ENCODE results near the gene COG5. TPM values are rescaled to one million over a fixed set of nuclear protein-coding genes. Genes with fewer than 3 reads are reported as not detected.
"Not testable (repeated sequence)": the region's sequence is repeated elsewhere in the genome, so short reads cannot be mapped to it uniquely, and the experiment has no call there.

COG5 gene
- polyA plus RNA-seq, 3 donors = 8.8 to 11.1 (median 9.8) TPM

DNA sequence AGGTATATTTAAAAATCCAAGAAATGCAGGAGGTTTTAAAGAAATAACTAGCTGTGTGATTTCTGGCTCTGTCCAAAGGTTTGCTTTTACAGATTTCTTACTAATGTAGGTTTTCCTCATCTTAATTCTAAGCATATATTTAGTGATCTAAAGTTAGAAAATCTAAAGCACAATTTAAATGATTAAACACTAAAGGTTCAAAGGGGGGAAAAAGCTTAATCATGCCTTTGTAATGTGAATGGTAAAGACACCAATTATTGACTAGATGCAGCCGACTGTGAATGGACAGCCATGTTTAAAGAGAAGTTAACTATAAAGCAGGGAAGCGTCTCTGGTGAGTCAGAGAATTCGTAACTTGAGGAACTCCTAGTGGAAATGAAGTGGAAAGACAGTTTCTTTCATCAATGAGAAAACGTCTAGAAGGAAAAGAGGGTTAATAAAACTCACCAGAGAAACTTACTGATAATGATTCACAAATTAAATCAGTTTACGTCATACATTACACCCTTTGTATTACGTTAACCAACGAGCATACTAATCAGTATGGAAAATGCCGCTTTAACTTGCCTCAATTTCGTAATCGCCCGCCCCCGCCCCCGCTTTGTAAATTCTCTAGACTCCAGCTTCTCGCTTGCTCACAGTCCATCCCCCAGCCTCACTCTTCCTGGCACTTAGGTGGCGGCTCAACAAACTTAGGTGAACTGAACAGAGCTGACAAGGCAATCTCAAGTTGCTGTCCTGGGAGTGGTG, 396.1 kb downstream of the COG5 start:
- 0% methylated on average over 15 of the region's 15 CpGs for WGBS, 3 donors
- H3K27ac ChIP-seq (ENCODE audit: low read depth, low read length) = peak overlapping the region; percentile 17

DNA sequence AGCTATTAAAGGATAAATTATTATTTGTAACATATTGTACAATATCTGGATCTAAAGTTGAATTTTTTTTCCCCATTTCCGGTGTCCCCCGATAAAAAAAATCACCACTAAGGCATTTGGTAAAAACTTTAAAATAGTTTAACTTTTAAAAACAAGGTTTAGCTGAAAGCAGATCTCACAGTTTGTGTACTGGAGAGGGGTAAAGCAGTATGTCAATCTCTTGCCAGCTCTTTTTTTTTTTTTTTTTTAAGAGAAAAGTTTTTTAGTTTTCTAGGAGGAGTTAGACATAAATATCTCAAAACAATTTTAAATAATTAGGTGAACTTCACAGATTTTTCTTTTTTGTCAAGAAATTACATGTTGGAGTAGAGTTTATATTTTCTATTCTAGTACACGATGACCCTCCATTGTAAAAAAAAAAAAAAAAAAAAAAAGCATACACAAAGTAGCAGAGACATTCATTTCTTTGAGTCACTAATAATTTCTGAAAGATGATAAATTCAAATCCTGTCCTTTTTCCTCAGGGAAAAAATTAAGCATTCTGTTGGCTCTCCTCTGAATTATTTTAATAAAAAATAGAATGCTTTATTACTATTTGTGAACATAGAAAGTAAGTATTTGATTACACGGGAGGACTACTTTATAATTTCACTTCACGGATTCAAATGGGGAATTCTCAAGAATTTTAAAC, 396.8 kb downstream of the COG5 start:
- no peak overlapping the region for H3K27ac ChIP-seq (ENCODE audit: low read depth, low read length)
- 38 to 40% (median 40%) methylated on average over 5 of the region's 5 CpGs for WGBS, 3 donors

DNA sequence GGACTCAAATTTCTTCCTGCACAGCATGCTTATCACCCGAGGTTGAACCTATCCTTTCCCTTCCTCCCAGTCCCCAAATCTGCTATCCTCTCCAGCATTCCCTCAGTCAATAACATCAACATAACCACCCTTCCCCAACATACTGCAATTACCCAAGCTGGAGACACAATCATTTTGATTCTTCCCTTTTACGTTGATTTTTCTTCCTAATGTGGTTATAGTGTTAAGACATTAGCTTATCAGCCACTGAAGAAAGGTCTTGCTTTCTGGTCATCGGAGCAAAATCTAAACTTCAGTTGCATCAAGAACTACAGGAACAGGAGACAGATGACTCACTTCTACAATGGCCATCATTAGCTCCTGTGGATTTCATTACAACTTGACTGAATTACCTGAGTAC, 398.4 kb downstream of the COG5 start:
- WGBS, 3 donors = 71 to 79% (median 75%) methylated on average over 3 of the region's 3 CpGs

DNA sequence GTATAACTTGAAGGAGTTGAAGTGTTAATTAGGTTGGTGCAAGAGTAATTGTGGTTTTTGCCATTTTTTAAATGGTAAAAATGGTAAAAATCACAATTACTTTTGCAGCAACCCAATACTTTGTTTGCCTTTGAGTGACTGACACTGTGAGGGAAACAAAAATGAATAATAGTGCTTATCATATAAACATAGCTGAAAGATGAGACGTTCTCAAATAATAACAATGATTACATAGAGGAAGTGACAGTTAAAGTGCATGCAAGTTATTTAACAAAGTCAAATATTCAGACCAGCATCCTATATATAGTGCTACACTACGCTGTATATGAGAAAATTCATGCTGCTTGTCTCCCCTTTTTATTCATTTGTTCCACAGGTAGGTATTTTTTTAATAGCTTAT, 399.6 kb downstream of the COG5 start:
- H3K27ac ChIP-seq (ENCODE audit: low read depth, low read length) = no peak overlapping the region
- WGBS, 3 donors = 51 to 57% (median 54%) methylated on average over 2 of the region's 2 CpGs

More for the DNA sequence above, 398.4 kb downstream of the COG5 start:
- no peak overlapping the region for H3K27ac ChIP-seq (ENCODE audit: low read depth, low read length)

DNA sequence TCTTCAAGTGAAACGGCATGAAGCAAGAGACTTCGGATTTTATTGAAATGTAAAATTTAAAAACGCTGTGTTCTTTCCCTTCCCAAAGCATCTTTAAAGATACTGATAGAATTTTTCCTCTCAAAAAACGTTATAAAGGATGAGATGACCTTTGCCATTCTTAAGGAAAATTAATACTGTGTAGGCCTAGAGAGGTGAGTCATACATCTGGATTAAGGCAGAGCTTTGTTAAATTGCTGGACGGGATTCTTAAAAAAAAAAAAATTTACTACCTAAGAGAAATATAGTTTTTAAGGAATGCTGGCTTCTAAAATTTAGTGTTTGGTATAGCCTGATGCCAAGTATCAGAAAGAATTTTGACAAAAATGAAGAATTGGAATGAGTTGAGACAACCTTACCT, 401.2 kb downstream of the COG5 start:
- WGBS, 3 donors = 81 to 83% (median 83%) methylated on average over 5 of the region's 5 CpGs
- H3K27ac ChIP-seq (ENCODE audit: low read depth, low read length) = no peak overlapping the region

DNA sequence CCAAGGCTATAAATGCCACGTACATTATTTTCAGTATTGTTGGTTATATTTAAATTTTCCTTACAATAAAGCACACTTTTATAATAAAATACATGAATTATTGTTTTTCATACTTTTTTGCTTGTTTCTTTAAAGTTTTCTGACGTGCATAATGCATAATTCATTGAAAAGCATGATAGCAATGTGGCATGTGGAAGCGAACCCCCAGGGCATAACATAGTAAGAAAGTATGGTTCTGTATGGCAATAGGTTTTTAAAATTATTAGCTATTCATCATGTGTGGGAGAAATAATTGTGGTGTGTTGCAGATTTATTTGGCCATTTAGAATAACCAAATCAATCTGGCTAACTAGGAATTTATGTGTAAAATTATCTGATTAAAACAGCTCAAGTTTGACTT, 402.3 kb downstream of the COG5 start:
- no peak overlapping the region for H3K27ac ChIP-seq (ENCODE audit: low read depth, low read length)
- WGBS, 3 donors = 83 to 92% (median 85%) methylated on average over 3 of the region's 3 CpGs

DNA sequence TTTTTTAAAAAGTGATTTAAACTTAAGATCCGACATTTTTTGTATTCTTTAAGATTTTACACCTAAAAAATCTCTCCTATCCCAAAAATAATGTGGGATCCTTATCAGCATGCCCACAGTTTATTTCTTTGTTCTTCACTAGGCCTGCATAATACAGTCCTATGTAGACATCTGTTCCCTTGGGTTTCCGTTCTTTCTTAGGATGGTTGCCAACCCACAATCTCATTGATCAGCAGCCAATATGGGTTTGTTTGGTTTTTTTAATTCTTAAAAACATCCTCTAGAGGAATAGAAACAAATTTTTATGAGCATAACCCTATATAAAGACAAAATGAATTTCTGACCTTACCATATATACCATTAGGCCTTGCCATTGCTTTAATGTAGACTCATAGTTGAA, 403.3 kb downstream of the COG5 start:
- whole genome bisulfite sequencing, 3 donors = 60 to 76% (median 73%) methylated on average over 2 of the region's 2 CpGs
- no peak overlapping the region for H3K27ac ChIP-seq (ENCODE audit: low read depth, low read length)

DNA sequence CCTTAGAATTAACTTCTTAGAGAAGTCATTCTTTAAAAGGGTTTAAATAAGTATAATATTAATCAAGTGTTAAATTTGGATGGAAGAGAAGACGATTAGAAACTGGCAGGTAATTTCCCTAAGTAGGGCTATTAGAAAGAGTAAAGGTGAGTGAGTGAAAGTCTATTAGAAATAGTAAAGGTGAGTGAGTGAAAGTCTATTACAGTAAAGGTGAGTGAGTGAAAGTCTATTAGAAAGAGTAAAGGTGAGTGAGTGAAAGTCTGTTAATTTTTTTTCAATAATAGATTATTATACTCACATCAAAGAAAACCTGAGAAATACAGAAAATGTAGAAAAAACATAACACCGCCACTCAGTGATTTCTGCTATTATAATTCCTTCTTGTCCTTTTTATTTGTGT, 405.7 kb downstream of the COG5 start:
- 76 to 92% (median 86%) methylated on average over 2 of the region's 2 CpGs for WGBS, 3 donors
- H3K27ac ChIP-seq (ENCODE audit: low read depth, low read length) = no peak overlapping the region

DNA sequence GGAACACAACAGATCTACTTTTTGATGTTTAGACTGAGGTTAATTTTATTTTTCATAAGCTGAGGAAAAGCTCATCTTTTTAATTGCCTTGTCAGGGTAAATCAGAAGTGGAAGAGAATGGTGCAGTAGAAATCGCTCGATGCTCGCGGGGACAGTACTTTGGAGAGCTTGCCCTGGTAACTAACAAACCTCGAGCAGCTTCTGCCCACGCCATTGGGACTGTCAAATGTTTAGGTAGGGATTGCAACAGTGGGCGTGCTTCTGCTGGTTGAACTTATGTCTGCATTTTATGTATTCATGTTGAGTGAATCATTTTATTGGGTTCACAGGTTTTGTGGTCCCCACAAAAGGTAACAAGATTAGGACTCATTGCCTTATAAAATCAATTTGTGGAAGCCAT, 406.6 kb downstream of the COG5 start:
- no peak overlapping the region for H3K27ac ChIP-seq (ENCODE audit: low read depth, low read length)
- WGBS, 3 donors = 91 to 96% (median 93%) methylated on average over 7 of the region's 7 CpGs

DNA sequence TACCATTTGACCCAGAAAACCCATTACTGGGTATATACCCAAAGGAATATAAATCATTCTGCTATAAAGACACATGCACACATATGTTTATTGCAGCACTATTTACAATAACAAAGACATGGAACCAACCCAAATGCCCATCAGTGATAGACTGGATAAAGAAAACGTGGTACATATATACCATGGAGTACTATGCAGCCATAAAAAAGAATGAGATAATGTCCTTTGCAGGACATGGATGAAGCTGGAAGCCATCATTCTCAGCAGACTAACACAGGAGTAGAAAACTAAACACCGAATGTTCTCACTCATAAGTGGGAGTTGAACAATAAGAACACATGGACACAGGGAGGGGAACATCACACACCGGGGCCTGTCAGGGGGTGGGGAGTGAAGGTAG, 408.0 kb downstream of the COG5 start:
- WGBS, 3 donors = 87 to 98% (median 92%) methylated on average over 3 of the region's 3 CpGs
- H3K27ac ChIP-seq (ENCODE audit: low read depth, low read length) = not testable (repeated sequence)

DNA sequence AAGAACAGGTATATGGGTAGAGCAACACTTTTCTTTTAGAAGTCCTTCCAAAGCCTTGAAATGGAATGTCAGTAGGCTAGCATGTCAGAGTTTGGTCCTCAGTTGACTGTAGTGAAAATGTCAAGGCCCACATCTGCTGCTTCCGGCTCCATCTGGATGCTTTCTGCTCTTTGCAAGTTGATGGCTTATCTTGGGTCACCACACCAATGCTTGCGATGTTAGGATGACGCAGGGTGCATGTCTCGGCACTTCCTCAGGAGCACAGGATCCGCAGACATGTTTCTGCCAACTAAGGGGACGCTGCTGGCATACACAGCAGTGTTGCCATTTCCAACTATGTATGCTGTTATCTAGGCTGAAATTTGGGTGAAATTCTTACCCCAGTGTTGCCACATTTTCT, 408.9 kb downstream of the COG5 start:
- 90 to 96% (median 91%) methylated on average over 6 of the region's 6 CpGs for WGBS, 3 donors
- no peak overlapping the region for H3K27ac ChIP-seq (ENCODE audit: low read depth, low read length)

DNA sequence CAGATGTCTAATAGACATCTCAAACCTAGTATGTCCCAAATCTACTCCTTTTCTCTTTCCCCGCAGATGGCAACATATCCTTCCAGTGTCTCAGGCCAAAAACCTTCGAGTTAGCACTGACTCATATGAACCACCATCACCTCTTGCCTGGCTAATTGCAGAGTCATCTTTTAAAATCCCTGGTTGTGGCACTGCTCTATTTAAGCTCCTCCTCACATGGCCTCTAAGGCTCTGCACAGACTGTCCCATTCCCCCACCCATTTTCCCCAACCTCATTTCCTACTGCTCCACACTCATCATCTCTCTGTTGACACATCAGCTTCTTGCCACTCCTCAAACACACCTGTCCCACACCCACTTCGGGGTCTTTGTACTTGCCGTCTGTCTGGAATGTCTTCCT, 411.7 kb downstream of the COG5 start:
- H3K27ac ChIP-seq (ENCODE audit: low read depth, low read length) = no peak overlapping the region
- WGBS, 3 donors = 54 to 74% (median 63%) methylated on average over 4 of the region's 4 CpGs

Other genes with a start within 250 kb of the COG5 start
- gene GPR22, start 93.9 kb downstream of the COG5 start, polyA plus RNA-seq = under 1 TPM in 1 of 3 donors, not detected in 2; 0.01 TPM
- gene DUS4L, start 51 bp upstream of the COG5 start, polyA plus RNA-seq = 1 to 10 TPM; 2.0 to 6.2 (median 2.6) TPM
- 10 to 100 TPM; 22.2 to 54.4 (median 48.6) TPM for gene BCAP29, start 16.3 kb upstream of the COG5 start, polyA plus RNA-seq
- 1 to 10 TPM in 1 of 3 donors, under 1 TPM in 2; 0.30 to 1.9 (median 0.31) TPM for gene SLC26A4, start 96.9 kb upstream of the COG5 start, polyA plus RNA-seq
- 10 to 100 TPM in 1 of 3 donors, 1 to 10 TPM in 2; 5.4 to 11.4 (median 9.4) TPM for gene CBLL1, start 180.2 kb upstream of the COG5 start, polyA plus RNA-seq
- under 1 TPM; 0.05 to 0.27 (median 0.11) TPM for gene SLC26A3, start 239.3 kb upstream of the COG5 start, polyA plus RNA-seq